ENCODE measurements around the gene ASIC4. TPM values are rescaled to one million over a fixed set of nuclear protein-coding genes. Genes with fewer than 3 reads are reported as not detected.
A peak's percentile ranks its signal among the peaks of the same experiment; 100 is the strongest.

Gene ASIC4
- total RNA-seq, 1 donor from 2014 or later: not detected

DNA sequence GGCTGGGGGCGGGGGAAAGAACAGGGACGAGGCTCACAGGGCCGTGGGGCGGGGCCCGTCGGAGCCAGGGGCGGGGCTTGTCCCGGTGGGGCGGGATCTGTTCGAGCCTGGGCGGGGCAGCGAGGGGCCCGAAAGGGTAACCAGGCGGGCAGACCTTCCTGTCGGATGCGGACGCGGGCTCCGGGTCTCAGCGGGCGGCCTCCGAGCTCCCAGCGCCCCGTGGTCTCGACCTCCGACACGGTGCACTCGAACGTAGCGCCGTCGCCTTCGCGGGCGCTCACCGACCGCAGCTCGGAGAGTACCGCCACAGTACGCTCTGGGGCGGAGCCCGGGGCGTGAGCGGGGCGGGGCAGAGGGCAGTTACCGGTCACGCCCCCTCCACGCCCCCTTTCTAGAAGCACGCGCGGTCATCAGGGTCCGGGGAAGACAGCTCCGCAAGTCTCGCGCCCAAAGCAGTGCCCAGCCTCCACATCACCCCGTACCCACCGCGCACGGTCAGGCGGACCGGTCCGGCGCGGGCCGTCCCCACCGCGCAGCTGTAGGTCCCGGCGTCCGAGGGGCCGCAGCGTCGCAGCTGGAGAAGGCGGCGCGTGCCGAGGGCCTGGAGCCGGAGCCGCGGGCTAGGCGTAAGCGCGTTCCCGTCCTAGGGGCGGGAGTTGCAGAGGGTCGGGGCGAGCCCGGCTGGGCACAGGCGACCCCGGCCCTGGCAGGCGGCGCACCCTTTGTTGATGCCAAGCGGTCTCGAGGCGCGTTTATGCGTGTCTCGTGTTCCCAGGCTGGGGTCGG lies 38.3 kb downstream of the ASIC4 start:
- peak; percentile 46 for DNase-seq (ENCODE audit: low read depth)

- no peak for DNase-seq (ENCODE audit: low read depth)
Observed at GRCh38 chr2:219553168-219553417, 38.8 kb downstream of the ASIC4 start.

DNA sequence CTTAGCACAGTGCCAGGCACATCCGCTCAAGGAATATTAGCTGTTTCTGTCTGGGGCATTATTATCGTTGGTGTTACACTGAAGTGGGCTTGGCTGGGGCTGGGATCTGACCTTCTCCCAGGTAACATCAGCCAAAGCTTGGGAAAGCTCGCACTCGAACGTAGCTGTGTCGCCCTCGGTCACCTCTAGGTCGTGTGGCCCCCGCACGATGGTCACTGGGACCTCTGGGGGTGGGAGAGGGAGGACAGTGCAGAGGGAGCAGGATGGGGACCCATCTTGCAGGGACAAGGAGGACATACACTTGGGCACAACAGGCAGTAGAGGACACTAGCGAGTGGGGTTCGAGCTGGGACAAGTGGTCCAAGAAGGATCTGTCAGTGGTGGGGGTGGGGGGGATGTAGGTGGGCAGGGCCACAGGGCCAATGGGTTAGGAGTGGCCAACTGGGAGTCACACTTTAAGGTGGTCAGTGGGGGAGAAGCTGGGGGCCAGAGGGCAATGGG lies 39.2 kb downstream of the ASIC4 start:
- DNase-seq (ENCODE audit: low read depth): no peak

- DNase-seq (ENCODE audit: low read depth): no peak
Observed at GRCh38 chr2:219554350-219554749, 40.1 kb downstream of the ASIC4 start.

GRCh38 chr2:219555956-219556355 lies 41.7 kb downstream of the ASIC4 start:
- DNase-seq (ENCODE audit: low read depth): no peak

DNA sequence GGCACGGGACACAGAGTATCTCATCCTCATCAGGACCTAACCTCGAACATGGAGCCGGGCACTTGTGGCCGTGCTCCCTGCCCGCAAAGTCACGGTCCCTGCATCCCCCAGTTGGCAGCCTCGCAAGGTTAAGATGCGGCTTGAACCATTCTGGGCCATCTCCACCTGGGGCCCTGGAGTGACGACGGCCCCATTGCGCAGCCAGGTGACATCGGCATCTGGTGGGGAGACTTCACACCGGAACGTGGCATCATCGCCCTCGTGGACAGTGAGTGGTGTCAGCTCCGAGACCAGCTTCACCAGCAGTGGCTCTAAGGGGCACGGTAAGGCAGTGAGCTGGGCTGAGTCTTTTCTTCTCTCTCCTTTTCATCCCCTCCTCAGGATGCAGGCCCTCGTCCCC lies 42.1 kb downstream of the ASIC4 start:
- DNase-seq (ENCODE audit: low read depth): no peak

DNA sequence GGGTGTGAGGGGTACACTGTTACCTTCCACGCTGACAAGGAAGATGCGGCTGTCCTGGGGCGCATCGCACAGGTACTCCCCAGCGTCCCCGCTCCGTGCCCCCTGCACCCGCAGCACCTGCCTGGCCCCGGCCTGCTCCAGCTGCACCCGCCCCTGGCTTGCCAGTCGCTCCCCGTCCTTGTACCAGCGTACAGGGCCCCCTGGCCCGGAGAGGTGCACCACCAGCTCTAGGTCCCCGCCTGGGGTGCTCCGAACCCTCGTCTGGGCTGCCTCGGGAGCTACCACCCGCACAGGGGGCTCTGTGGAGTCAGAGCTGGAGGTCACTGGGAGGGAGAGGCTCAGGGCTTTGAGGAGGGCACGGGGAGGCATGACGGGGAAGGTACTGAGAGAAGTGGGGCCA lies 43.0 kb downstream of the ASIC4 start:
- DNase-seq (ENCODE audit: low read depth): no peak

GRCh38 chr2:219557791-219558785 lies 43.8 kb downstream of the ASIC4 start:
- no peak for DNase-seq (ENCODE audit: low read depth)

- DNase-seq (ENCODE audit: low read depth): no peak
Observed at GRCh38 chr2:219559156-219559915, 45.1 kb downstream of the ASIC4 start.

DNA sequence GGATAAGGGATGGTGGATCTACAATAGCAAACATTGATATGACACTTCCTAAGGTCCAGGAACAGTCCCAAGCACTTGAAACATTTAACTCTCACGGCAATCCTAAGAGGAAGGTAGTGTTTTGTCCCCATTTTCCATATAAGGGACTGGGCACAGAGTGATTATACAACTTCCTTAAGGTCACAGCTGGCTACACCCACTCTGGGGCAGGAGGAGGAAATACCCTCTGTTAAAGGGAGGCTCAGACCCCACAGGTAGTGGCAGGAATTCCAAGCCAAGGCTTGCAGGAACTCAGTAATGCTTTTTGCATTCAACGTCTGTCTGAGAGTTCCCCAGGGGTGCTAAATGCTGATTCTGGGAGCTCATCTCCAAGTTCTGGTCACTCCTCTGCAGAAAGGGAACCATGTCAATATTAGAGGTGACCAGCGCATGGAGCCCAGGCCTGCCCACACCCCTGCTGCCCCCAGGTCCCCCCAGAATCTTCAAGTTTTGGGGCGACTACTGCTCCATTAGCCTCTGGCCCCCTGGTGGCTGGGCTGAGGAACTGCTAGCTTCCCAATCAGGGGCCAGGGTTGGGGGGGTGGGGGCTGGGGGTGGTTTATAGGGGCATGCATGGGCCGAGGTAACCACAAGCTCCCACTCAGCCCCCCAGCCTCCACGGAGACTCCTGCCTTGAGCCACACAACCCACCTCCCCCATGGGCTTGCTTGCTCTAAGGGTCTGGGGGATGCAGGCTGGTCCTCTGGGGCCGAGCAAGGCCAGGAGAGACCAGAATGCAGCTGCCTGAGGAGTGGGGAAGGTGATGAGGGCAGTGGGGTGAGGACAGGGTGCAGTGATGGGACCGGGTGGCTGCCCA lies 46.0 kb downstream of the ASIC4 start:
- DNase-seq (ENCODE audit: low read depth): peak; percentile 40

DNA sequence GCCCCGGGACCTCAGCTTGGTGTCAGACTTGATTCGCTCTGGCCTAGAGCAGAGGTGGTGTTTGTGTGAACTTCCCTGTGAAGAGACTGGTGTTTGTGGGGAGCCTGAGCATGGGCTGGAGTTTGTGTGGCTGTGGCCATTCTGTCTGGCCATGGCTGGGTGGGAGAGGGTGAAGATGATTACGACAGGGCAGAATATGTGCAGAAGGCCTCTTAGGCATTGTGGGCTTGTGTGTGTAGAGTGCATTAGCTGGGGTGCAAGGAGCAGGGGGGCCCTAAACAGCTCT lies 46.6 kb downstream of the ASIC4 start:
- DNase-seq (ENCODE audit: low read depth): no peak

DNA sequence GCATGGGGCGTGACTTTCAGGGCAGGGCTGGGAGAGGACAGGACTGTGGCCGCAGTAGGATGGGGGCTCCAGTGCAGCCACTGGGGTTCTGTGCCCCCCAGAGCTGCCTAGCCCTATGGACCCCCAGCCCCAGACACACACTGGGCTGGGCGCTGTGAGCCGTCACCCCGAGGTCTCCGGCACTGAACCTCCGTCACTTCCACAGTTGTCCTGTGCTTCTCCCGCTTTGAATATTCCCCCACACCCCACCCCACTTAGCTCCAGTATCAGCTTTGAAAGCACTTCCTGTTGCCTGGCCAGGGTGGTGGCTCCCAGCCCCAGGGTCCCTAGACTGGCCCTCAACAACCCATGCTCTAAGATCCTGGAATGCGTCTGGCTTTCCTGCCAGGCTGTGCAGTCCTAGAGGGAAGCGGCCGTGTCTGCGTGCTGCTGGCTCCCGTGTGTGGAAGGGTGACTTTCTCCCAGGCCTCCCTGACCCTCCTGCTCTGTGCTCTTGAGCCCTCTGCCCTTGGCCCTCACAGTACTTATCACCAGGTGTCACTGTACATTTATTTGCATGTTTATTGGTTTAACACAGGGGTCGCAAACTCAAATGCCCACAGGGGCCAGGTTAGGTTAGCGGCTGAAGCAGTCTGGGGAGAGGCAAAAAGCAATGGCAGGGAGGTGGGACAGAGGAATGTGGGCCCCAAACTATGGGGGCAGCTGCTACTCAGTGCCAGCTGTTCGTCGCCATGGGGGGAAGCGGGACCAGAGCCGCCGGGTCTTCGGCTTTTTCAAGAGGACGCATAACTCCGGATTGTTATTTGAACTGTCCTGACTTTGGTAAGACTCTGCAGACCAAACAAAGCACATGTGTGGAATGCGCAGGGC lies 47.1 kb downstream of the ASIC4 start:
- DNase-seq (ENCODE audit: low read depth): no peak

- no peak for DNase-seq (ENCODE audit: low read depth)
Observed at GRCh38 chr2:219562049-219563020, 48.1 kb downstream of the ASIC4 start.

DNA sequence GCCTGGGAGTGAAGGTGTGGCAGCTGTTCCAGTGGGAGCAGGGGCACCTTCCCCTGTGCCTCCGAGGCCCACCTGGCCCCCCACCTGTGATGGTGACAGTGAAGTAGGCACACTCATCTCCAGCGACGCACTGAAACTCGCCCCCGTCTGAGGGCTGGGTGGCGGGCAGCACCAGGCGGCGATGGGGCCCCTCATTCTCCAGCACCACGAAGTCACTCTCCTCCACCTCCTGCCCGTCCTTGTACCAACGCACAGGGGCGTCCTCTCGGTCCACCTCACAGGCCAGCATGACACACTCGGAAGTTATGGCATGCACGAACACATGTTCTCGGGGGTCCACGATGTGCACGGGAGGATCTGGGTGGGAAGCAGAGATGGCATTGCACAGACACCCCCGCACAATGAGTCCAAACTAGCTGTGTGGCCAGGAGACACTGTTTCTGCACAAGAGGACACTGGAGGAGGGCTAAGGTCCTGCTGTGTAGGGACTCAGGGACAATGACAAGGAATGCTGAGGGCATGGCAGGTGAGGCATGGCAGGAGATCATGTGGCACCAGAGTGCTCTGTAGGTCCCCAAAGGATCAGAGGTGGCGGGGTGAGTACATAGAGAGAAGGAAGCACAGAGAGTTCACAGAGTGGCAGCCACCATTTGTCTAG lies 49.1 kb downstream of the ASIC4 start:
- DNase-seq (ENCODE audit: low read depth): no peak

DNA sequence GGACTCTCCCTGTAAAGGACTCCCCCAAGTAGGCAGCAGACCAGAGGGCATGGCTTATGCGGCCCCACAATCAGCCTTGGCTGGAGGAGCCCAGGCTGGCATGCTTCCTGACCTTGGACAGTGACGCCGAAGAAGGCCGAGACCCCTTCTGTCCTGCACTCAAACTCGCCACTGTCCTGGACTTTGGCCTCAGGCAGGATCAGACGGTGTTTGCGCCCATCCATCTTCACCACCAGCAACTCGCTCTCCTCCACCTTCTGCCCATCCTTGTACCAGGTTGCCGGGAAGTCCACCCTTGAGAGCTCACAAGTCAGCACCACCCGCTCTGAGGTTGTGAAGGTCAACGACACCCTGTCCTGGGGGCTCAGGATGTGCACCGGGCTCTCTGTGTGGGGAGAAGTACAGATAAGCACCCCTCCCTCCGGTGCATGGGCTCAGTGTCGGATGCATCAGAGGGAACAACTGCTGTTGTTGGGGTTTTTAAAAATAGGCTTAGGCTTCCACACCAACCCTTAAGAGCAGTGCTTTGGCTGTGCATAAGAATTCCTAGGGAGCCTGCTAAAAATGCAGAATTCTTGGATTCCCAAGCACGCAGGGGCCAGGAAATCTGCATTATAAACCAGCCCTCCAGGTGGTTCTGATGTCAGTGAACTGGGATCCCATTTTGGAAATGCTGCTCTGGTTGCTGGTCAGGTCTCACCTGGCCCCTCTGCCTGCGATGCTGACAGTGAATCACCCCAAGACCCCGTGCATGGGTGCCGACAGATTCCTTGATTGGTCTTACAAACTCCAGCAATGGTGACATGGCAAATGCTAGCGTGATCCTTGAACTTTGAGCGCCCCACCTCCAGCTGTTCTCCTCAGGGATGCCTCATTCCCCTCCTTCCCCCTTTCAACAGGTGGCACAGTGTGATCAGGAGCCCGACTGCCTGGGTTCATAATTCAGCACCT lies 51.1 kb downstream of the ASIC4 start:
- no peak for DNase-seq (ENCODE audit: low read depth)

GRCh38 chr2:219566640-219567039 lies 52.4 kb downstream of the ASIC4 start:
- no peak for DNase-seq (ENCODE audit: low read depth)

DNA sequence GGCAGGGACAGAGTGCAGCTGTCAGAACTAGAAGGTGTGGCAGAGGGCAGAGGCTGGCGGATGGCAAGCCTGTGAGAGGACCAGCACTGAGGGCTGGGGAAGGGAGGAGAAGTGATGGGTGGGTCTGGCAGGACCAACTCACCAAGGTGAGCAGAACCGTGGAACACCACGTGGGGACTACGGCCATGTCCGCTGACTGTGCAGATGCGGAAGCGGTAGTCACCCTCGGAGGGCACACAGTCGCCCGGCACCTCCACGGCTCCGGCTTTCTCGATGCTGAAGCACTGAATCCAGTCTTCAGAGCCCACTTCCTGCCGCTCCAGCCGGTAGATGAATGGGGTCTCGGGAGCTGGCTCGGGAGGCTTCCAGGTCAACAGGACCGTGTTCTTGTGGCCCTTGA lies 52.8 kb downstream of the ASIC4 start:
- no peak for DNase-seq (ENCODE audit: low read depth)
